DMS153 treated with DMSO at 0.1 percent for 48 hours (cell line): Measurements from ENCODE around the gene ELAVL1.
"Not testable (repeated sequence)": the region's sequence is repeated elsewhere in the genome, so short reads cannot be mapped to it uniquely, and the experiment has no call there.

Experiments
- DNase-seq: peaks from one replicate; lab custom pipeline; 2025; ENCODE audit not compliant: unreplicated experiment; lab: John Stamatoyannopoulos, UW

The ELAVL1 gene

DNA sequence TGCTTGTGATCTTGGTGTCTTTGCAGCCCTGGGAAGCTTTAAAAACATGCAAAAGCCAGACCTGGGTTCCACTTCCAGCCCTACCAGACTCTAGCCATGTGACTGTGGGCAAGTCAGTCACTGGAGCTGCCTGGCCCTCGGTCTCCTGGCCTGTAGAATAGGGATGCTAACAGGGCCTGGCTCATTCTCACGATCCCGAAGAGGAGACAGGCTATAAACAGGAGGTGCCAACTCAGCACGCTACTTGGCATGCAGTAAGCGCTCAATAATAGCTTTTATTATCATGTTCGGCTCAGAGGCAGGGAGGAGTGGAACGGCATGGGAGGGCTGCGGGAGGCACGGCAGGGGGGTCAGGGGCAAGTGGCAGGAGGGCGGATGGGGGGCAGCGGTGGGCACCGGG is 81.2 kb downstream of the ELAVL1 start:
- no peak for DNase-seq

DNA sequence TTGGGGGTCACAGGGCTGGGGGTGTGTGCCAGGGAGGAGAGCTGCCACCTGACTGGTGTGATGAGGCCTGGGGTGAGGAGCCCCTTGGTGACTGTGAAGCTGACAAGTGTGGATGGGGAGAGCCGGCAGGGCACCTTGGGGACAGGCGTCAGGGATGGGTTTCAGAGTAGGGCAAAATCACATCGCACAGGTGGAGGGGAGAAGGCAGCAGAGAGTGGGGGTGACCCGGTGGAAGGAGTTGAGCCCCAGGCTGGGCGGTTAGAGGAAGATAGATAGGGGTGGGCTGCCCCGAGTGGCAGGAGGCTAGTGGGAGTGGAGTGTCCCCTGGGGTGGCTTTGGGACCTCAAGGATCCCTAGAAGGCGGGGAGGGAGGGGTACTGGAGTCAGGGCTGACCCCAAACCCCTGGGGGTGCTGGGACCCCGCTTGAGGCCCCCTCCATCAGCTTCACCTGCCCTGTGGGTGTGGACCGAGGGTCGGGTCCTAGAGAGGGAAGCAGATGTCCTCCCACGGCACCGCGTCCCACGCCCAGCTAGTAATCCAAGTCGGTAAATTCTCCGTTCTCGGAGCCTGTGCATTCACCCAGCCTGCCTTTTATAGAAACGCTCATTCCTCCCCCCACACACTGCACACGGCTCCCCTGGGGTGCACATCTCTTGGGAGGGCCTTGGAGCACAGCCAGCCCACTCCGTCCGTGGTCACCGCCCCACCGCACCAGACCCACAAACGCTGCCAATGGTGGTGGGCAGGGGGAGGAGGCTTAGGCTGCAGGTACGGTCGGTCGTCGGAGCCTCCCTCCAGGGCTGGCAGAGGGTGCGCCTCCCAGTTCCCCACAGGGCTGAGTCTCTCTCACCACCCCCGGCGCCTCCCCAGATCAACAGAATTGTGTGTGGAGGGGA is 81.9 kb downstream of the ELAVL1 start:
- no peak for DNase-seq

DNA sequence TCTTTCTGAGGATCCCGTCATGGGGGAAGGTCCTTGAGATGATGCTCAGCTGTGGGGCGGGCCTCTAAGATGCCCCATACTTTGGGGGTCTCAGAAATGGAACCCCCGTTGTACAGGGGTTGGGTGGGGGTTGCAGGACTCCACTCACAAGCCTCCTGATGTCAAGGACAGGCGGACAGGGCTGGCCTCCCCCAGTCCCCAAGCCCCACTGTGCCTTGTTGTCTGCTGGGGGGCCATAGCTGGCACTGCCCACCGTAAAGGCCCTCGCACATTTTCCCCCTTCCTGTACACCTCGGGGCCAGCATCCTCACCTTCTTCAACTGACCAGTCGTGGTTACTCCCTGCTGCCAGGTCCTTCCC is 82.6 kb downstream of the ELAVL1 start:
- DNase-seq = no peak

DNA sequence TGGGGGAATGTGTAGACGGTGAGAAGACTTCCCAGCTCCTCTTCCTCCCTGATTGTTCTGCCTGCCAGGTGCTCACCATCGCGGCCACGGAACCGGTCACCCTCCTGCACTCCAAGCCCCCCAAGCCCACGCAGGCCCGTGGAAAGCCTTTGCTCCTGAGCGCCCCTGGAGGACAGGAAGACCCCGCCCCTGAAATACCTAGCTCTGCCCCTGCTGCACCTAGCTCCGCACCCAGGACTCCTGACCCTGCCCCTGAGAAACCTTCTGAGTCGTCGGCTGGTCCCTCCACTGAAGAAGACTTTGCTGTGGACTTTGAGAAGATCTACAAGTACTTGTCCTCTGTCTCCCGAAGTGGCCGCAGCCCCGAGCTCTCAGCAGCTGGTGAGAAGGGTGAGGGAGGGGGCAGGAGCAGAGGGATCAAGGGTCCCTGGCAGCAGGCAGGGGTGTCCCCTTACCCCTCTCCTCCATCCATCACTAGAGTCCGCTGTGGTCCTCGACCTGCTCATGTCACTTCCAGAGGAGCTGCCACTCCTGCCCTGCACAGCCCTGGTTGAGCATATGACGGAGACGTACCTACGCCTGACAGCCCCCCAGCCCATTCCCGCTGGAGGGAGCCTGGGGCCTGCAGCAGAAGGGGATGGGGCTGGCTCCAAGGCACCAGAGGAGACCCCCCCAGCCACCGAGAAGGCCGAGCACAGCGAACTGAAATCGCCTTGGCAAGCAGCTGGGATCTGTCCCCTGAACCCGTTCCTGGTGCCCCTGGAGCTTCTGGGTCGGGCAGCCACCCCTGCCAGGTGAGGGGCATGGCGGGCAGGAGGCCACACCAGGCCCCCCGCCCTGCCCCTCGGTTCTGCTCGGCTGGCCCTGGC is 83.2 kb downstream of the ELAVL1 start:
- DNase-seq = no peak

DNA sequence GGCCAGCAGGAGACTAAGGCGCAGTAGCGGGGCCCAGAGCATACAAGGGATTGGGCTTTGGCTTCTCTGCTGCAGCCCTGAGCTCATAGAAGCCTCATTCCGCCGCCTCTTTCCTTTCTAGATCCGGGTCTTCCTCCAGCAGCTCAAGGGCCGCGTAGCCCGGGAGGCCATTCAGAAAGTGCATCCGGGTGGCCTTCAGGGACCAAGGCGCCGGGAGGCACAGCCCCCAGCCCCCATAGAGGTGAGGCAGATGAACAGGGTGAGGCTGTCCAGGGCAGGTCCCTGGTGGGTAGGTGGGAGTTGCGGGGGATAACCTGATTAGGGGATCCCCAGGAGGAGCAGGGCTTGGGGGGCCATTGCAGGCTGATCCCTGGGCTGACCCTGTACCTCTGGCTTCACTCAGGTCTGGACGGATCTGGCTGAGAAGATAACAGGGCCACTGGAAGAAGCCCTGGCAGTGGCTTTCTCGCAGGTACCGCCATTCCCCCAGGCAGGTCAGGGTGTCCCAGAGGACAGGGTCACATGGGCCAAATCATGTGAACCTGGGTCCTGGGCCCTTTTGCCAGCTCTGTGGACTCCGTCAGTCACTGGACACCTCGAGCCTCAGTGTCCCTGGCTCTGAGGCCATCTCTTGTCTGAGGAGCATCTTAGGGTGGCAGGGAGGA is 84.0 kb downstream of the ELAVL1 start:
- no peak for DNase-seq

DNA sequence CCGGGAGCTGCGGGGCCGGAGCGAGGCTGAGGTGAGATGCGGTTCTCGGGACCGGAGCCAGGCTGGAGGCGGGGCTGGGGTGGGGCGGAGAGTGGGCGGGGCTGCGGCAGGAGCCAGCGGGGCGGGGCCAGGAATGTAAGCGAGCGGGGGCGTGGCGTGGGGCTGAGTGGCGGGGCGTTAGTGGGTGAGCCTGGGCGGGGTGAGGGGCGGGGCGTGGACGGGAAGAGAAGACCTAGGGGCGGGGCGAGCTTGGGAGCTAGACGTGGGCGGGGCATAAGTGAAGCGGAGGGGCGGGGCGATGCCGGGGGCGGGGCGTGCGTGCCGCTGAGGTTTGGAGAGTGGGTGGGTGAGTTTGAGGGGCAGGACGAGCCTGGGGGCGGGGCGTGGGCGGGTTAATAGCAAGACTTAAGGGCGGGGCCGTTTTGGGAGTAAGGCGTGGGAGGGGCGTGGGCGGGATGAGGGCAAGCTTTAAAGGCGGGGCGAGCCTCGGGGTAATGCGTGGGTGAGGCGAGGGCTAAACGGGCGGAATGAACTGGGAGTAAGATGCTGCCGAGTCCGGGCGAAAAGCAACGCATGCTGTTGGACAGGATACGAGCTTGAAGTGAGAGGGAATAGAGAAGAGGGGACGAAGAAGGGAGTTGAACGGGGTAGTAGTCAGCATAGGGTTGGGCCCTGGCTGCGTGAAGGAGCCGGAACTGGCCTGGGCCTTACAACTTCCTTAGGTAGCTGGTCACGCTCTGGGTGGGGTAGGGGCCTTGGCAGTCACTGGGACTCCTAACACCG is 84.7 kb downstream of the ELAVL1 start:
- peak; percentile 94 for DNase-seq

DNA sequence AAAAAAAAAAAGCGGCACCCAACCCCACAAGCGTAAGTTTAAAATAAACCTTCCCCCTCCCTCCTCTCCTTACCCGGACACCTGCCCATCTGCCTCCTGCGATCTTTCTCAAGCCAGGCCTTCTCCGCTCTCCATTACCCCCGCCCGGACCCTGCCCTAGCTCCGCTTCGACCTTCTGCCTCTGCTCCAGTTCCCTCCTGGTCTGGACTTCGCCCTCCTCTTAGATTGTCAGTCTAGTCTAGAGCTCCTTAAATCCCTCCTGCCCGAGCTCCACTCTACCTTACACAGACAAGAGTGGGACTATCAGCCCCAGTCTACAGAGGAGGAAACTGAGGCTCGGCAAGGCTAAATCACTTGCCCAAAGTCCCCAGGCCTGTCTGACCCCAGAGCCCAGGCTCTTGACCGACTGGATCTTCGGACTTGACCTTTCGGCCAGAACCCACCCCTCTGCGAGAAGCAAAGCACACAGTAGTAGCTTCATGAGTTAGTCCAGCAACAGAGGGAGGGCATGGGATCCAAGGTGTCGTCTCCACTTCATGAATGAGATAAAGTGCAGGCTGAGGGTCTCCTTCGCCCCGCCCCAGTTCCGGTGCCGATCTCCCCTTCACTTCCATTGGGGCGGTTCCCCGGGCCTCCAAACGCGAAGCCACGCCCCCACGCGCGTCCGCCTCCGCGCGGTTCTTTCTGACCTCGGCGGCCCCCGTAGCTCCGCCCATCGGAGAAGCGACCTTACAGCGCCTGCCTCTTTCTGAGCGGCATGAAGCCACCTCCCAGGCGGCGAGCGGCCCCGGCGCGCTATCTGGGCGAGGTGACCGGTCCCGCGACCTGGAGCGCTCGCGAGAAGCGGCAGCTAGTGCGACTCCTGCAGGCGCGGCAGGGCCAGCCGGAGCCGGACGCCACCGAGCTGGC is 85.6 kb downstream of the ELAVL1 start, which contains the start of gene SNAPC2:
SNAPC2 (plus strand) TSS at position 729 of the 909 bp plus-strand sequence; CDS start at position 758, 29 bp downstream.
- DNase-seq = peak; percentile 79

DNA sequence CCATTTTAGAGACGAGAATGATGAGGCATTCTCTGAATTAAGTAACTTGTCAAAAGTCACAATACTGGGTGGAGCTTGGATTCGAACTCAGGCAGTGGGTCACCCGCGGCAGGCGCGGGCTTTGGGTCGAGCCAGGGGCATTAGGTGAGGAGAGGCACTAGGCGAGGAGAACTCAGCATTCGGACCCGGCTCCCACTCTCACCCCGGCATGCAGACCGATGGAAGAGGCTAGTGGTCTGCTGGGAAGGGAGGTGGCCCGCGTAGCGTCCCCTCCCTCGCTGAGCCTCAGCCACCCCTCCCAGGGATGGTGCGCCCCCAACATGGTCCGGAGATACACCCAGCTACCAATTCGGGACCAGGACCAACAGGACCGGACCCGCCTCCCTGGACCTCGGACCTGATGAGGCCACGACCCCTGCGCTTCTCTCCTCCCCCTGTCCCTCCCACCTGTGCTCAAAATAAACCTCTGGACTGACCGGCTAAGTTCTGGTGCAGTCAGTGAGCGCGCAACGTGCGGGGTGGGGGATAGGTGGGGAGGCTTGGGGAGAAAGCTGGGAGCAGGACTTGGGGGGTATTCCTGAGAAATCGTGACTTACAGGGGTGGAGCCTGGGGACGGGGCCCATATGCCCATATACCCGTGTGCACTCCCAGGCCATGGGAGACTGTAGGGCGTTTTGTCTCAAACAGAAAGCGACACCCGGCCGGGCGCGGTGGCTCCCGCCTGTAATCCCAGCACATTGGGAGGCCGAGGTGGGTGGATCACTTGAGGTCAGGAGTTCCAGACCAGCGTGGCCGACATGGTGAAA is 86.6 kb downstream of the ELAVL1 start:
- DNase-seq = no peak

DNA sequence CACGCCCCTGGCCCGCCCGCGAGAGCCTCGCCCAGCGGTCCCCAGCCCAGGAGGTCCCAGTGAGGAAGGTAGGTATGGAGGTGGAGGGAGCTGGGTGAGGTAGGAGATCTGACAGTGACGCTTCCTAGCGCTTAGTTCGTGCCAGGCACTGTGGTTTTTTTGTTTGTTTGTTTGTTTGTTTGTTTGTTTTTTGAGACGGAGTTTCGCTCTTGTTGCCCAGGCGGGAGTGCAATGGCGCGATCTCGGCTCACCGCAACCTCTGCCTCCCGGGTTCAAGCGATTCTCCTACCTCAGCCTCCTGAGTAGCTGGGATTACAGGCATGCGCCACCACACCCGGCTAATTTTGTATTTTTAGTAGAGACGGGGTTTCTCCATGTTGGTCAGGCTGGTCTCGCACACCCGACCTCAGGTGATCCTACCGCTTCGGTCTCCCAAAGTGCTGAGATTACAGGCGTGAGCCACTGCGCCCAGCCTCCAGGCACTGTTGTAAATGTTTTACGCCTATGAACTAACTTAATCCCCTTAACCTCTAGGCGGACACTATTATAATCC is 87.3 kb downstream of the ELAVL1 start:
- not testable (repeated sequence) for DNase-seq

DNA sequence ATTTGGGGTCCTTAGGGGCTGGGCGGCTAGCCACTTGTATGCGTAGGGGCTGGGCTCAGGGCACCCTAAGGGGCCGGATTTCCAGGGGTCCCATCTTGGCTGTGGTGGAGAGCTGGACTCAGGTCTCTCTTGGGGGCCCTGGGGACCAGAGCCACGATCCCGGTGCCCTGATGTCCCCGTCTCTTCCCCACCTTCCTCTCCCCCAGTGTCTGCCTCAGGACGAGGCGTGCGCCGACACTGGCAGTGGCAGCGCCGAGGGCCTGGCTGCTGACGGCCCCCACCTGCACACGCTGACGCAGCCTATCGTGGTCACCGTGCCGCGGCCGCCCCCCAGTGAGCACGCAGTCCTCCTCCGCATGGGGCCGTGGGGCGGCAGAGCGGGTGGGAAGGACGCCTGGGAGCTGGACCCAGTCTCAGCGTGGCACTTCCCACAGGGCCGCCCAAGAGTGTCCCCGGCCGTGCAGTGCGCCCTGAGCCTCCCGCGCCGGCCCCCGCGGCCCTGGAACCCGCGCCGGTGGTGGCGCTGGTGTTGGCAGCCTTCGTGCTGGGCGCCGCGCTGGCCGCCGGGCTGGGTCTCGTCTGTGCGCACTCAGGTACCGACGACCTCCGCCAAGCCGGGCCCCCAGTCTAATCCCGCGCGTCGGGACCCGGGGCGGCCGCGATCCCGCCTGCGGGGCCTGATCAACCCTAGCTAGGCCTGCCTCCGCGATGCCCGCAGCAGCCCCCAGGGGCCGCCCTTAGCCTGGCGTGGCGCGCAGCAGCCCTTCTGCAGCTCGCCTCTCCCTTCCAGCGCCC is 88.0 kb downstream of the ELAVL1 start:
- no peak for DNase-seq

DNA sequence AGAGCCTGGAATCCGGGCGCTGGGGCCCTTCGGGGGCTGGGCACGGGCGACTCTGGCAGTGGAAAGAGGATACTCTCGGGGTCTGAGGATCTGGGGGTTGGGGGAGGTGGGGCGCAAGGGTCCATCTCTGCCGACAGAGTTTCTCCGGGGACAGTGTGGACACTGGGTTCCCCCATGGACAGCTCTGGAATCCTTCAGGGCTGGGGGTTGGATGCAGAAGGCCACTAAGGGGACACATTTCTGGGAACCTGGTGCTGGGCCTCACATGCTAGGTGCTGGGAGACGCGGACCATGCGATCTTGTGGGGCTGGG is 88.5 kb downstream of the ELAVL1 start:
- no peak for DNase-seq

DNA sequence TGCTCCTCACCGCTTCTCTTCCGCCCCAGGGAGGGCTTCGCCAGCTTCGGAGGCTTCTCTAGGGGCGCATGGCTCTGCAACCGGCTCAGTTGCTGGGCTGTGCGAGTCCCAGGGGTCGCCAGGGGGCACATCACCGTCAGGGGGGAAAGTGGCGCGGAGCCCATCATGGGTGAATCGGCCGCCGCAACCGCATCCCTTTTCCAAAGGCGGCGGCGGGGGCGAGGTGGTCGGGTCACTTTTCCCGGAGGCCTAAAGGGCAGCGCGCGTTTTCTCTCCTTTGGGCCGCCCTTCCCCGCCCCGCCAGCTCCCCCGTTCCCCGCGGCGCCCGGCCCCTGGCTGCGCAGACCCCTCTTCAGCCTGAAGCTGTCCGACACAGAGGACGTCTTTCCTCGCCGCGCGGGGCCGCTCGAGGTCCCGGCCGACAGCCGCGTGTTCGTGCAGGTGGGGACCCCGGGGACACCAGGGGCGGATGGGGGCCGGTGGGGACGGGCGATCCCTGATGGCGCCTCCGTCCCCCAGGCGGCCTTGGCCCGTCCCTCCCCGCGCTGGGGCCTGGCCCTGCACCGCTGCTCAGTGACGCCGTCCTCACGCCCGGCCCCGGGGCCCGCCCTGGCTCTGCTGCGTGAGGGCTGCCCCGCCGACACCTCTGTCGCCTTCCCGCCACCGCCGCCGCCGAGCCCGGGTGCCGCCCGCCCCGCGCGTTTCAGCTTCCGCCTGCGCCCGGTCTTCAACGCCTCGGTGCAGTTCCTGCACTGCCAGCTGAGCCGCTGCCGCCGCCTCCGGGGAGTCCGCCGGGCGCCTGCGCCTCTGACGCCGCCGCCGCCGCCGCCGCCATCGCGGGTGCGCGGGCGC is 89.1 kb downstream of the ELAVL1 start:
- DNase-seq = no peak

DNA sequence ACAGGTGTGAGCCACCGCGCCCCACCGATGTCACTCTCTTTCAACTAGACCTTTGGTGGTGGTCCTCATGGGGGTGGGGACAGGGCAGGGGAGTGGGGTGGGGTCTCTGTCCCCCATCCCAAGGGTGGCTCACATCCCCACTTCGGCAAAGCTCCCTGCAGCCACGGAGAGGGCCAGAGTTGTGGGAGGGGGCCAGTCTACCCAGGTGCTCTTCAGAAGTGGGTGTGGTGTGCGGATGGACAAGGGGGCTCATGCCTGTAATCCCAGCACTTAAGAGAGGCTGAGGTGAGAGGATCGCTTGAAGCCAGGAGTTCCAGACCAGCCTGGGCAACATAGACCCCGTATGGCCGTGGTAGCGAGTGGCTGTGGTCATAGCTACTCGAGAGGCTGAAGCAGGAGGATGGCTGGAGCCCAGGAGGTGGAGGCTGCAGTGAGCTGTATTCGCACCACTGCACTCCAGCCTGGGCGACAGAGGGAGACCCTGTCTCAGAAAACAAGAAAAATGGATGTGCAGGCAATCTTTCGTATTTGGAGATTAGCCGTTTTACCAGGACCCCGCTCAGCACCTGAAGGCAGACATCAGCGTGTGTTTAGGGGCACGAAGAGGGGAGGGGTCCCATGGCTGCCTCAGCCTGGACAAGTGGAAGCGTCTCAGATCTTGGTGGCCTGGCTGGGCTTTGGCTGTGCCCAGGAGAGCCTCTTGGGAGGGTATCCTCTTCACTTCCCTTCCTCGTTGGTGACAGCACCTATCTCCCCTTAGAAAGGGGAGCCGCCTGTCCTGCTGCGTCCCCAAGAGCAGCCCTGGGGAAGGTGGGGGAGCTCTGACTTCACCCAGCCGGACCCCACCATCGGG is 90.0 kb downstream of the ELAVL1 start:
- DNase-seq = no peak

DNA sequence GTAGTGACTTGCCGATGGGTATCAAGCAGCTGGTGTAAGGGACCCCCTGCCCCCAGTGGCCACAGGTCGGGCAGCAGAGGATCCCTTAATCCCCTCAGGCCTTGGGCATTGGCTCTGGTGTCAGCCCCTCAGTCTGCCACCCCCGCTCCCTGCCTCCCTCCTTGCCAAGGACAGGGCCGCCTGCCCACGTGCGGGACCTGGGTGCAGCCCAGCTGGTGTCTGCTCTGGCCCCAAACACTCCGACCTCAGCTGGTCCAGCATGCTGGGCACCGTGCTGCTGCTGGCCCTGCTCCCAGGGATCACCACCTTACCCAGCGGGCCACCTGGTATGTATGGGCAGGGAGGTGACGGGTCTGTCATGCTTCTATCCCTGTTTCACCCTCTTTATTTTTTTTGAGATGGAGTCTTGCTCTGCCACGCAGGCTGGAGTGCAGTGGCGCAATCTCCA is 90.8 kb downstream of the ELAVL1 start, which contains the start of gene TGFBR3L:
TGFBR3L (plus strand) TSS at position 233 of the 448 bp plus-strand sequence.
- DNase-seq = no peak

DNA sequence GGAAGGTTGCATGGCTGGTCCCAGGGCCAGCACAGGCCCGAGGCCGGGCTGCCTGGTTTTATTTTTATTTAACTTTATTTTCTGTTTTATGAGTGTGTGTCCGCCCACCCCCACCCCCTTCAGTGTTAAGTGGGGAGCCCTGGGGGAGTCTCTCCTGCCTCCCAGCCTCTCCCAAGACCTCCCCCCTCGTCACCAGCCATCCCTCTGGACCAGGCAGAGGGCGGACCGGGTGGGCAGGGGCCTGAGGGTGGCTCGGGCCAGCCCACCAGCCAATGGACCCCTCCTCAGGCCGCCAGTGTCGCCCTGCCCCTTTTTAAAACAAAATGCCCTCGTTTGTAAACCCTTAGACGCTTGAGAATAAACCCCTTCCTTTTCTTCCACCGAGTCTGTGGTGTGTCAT is 91.3 kb downstream of the ELAVL1 start:
- DNase-seq = no peak

DNA sequence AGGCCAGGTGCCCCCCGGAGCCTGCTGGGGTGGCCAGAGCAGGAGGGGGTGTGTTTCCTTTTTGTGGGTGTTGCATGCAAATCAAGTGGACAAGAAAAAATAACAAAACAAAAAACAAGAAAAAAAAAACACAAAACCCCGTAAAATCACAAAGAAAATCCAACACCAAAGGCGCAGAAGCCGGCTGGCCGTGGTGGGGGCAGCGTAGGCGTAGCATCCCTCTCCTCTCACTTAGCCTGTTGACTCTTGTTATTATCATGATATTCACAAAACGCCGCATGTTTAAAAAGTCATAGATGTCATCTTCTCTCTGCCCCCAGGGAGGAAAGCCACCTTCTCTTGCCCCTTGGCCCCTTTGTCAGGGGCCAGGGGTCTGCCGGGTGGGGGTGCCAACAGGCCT is 91.8 kb downstream of the ELAVL1 start:
- DNase-seq = no peak
